Karpas-422 (cell line): ENCODE data around the gene DEDD2. TPM values are rescaled to one million over a fixed set of nuclear protein-coding genes. Genes with fewer than 3 reads are reported as not detected.

Experiments used
- DNase-seq: peaks from one replicate; pipeline ENCODE4 v3.0.0-alpha.2; 2015
- H2AFZ ChIP-seq: fragments of 200-600 bp; sonication (generic); 2 replicates; pipeline ENCODE4 v1.6.1; 2014; ENCODE audit warnings: antibody characterized with exemption, low read length, mixed read lengths
- H3K27ac ChIP-seq: fragments of 200-600 bp; sonication (generic); 2 replicates; pipeline ENCODE4 v1.5.1; 2014; ENCODE audit warnings: mild to moderate bottlenecking, low read length, moderate library complexity
- H3K27me3 ChIP-seq: fragments of 200-600 bp; sonication (generic); 2 replicates; pipeline ENCODE4 v1.6.1; 2014; ENCODE audit warnings: low read length, mixed read lengths
- H3K36me3 ChIP-seq: fragments of 200-600 bp; sonication (generic); 2 replicates; pipeline ENCODE4 v1.6.1; 2014; ENCODE audit warnings: low read length, mixed read lengths; ENCODE audit not compliant: insufficient read depth
- H3K4me1 ChIP-seq: fragments of 200-600 bp; sonication (generic); 2 replicates; pipeline ENCODE4 v1.6.1; 2014; ENCODE audit warnings: mild to moderate bottlenecking, low read length, mixed read lengths
- H3K4me2 ChIP-seq: fragments of 200-600 bp; sonication (generic); 2 replicates; pipeline ENCODE4 v1.6.1; 2014; ENCODE audit warnings: low read length, low read depth, mild to moderate bottlenecking; ENCODE audit not compliant: poor library complexity, severe bottlenecking
- H3K4me3 ChIP-seq: fragments of 200-600 bp; sonication (generic); 2 replicates; pipeline ENCODE4 v1.5.1; 2014; ENCODE audit warnings: mild to moderate bottlenecking, antibody characterized with exemption, low read length, mixed read lengths
- H3K79me2 ChIP-seq: fragments of 200-600 bp; sonication (generic); 2 replicates; pipeline ENCODE4 v1.6.1; 2014; ENCODE audit warnings: mild to moderate bottlenecking, low read length, mixed read lengths
- H3K9ac ChIP-seq: fragments of 200-600 bp; sonication (generic); 2 replicates; pipeline ENCODE4 v1.6.0; 2014; ENCODE audit warnings: low read length
- H3K9me2 ChIP-seq: fragments of 200-600 bp; sonication (generic), shearing (Covaris generic); replicated peaks from 2 replicates; pipeline ENCODE4 v1.6.0; 2014; ENCODE audit warnings: mild to moderate bottlenecking, low read length, moderate library complexity; ENCODE audit not compliant: insufficient read depth
- H3K9me3 ChIP-seq: fragments of 300-700, 200-600 bp; sonication (generic); 2 replicates; pipeline ENCODE4 v1.6.1; 2014; ENCODE audit warnings: low read length, mixed read lengths
- H4K20me1 ChIP-seq: fragments of 200-600 bp; sonication (generic); 2 replicates; pipeline ENCODE4 v1.6.1; 2014; ENCODE audit warnings: mild to moderate bottlenecking, antibody characterized with exemption, low read length, low read depth; ENCODE audit not compliant: insufficient read depth
- total RNA-seq: library from RNA; depleted of rRNA; stranded (reverse); fragments of >200 nt; shearing (Covaris generic); gene quantifications from 2 replicates; pipeline ENCODE4 v1.2.3, GENCODE V29; 2014; ENCODE audit warnings: low replicate concordance

The DEDD2 gene
- total RNA-seq, 1 experiment from 2014 or later = 16.3 TPM

DNA sequence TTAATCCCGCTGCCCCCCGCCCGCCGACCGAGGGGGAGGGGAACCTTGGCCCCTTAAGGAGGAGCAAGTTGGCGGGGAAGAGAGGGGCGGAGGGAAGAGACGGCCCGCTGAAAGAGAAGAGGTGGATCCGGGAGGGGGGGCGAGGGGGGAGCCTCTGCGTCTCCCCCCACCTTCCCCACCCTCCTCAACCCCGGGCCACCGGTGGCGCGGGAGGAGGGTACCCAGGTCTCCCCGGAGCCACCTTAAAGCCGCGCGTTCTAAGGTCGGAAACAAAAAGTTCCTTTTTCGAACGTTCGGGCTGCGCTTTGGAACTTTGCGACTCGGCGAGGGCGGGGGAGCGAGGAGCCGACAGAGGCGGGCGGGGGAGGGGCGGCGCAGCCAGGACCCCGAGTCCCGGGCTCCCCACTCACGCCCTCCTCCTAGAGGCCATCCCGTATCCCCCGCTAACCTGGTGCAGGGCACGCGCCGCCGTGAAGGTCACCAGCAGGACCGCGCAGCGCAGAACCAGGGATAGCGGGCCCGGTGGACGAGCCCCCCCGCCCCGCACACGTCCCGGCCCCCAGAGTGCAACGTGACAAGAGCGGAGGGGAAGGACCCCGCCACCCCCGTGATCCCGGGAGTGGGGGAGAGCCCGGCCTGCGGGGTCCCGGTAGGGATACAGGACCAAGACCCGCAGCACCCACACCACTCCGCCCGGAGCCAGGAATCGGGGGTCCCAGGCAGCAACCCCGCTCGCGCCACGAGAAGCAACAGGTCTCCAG is 36.8 kb upstream of the DEDD2 start:
- peak overlapping the region; percentile 99 for H3K9ac ChIP-seq
- peaks cover 18% of the 10 kb centered on the region for H4K20me1 ChIP-seq
- H3K4me2 ChIP-seq = peak overlapping the region; percentile 84
- peak; percentile 93 for DNase-seq
- H3K27me3 ChIP-seq = no peaks in the 10 kb centered on the region
- peaks cover 26% of the 10 kb centered on the region for H3K4me1 ChIP-seq
- H2AFZ ChIP-seq = no peak overlapping the region
- peak overlapping the region; percentile 89 for H3K27ac ChIP-seq
- H3K9me3 ChIP-seq = no peaks in the 10 kb centered on the region
- H3K9me2 ChIP-seq = no peaks in the 10 kb centered on the region
- peaks cover 43% of the 10 kb centered on the region for H3K79me2 ChIP-seq
- H3K36me3 ChIP-seq = 0 out of 2 replicates have a peak, but pooled peaks cover 7% of the 10 kb centered on the region
- peak overlapping the region; percentile 99 for H3K4me3 ChIP-seq

DNA sequence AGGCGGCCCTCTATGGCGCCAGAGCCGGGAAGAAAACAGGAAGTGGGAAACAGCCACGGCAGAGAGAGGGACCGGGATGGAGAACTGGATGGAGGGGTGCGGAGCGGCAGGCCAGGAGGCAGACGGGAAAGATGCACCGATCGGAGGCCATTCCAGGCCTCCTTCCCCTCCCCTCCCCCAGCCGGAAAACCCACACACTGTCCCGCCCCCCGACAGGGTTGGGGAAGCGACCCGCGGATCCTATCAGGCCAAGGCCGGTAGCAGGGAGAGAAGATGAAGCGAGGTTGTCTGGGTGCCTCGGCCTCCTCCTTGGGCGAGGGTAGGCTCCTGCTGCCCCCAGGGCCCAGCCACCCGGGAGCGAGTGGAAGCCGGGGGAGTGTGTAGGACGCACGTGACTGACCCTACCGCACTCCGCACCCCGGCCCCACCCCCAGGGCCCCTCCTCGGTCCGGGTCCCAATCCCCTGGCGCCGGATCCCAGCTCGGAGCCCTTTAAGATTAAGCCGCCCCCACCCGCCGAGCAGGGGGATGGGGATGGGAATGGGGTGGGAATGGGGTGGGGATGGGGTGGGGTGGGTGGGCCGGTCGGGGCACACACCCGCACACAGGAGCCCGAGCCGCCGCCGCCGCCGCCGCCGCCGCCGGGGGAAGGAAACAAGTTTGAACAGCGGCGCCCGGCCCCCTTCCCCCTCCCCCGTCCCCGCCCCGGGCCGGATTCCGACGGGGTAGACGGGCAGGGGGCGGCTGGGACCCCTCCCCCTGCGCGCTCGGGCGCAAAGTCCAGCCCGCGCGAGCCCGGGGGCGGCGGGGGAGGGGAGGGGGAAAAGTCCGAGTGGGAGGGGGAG is 36.0 kb upstream of the DEDD2 start:
- Histone ChIP-seq H3K4me1 (peaks cover 26% of the 10 kb centered on the region), H3K9me3 (no peaks in the 10 kb centered on the region), H2AFZ (no peak overlapping the region), H3K79me2 (peaks cover 43% of the 10 kb centered on the region), H3K9ac (peak overlapping the region; percentile 99), H3K4me2 (peak overlapping the region; percentile 86), H4K20me1 (peaks cover 18% of the 10 kb centered on the region), H3K36me3 (0 out of 2 replicates have a peak, but pooled peaks cover 7% of the 10 kb centered on the region), H3K9me2 (no peaks in the 10 kb centered on the region), H3K4me3 (peak overlapping the region; percentile 99), H3K27ac (peak overlapping the region; percentile 89), H3K27me3 (no peaks in the 10 kb centered on the region)
- DNase-seq = peak; percentile 75

DNA sequence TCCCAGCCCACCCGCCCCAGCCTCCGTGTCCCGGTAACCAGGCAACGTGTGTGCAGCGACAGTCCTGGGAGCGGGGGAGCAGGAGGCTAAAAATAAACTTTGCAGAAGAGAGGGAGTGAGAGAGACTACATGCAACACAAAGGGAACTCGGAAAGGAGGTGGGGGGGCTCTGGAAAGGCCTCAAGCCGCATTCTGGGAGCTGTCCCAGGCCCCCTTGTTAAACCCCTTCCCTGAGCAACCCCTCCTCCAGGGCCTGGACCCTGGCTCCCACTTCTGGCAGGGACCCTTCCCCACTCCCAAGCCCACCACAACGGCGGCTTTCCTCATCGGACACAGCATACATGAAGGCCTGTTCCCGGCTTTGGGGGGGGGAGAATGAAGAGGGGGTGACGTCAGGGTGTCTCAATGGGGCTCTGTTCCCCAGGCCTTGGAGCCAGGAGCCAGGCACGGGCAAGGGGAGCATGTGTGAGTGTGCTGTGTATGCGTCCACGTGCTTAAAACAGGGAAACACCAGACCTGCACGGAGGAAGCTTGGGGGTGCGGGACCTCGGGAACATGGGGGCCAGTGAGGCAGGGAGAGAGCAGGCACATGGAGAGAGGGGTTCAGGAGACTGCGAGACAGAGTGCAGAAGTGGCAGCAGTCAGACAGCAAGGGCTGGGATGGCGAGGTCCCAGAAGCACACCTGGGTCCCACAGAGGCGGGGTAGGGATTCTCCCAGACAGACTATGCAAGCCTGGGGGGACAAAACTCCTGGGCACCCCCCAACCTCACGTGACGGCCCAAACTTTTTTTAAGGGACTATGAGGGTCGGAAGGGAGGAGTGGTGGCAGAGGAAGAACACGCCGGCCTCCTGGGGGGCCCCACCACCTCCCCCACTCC is 35.1 kb upstream of the DEDD2 start:
- peaks cover 18% of the 10 kb centered on the region for H4K20me1 ChIP-seq
- no peak overlapping the region for H2AFZ ChIP-seq
- peak overlapping the region; percentile 92 for H3K9ac ChIP-seq
- DNase-seq = no peak
- H3K4me3 ChIP-seq = peak overlapping the region; percentile 99
- H3K36me3 ChIP-seq = 0 out of 2 replicates have a peak, but pooled peaks cover 7% of the 10 kb centered on the region
- H3K79me2 ChIP-seq = peaks cover 43% of the 10 kb centered on the region
- H3K4me1 ChIP-seq = peaks cover 26% of the 10 kb centered on the region
- no peaks in the 10 kb centered on the region for H3K9me3 ChIP-seq
- peak overlapping the region; percentile 89 for H3K27ac ChIP-seq
- H3K4me2 ChIP-seq = peak overlapping the region; percentile 86
- no peaks in the 10 kb centered on the region for H3K27me3 ChIP-seq
- H3K9me2 ChIP-seq = no peaks in the 10 kb centered on the region

DNA sequence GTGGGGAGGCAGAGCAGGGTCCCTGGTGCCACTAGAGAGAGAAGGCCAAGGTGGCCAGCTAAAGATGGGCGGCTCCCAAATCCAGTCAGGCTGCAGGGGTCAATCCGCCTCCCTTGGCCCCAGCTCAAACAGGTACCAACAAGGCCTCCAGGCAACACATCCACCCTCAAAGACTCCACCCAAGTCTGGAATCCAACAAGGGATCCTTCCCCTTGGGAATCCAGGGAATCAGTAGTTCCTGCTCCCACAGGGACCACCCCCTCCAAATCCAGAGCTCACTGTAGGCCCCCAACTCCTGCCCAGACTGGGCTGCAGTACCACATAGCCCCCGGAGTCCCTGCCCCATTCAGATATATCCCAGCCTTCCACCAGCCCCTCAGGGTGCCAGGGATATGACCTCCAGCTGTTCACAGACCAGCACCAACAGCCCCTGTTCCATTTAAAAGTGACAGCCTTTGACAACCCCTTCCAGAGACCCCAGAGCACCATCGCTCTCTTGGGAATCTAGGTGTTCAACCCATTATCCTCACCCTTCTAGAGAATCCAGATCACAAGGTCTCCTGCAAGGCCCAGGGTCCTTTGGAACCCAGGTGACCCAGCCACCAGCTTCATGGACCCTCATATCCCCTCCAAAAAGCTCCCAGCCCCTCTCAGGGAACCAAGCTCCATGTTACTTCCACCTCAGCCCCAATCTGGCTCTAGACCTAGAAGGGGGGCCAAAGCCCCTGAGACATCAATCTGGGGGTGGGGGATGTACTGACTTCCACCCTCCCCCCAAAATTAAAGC is 34.3 kb upstream of the DEDD2 start:
- H2AFZ ChIP-seq = no peak overlapping the region
- peak overlapping the region; percentile 7 for H3K4me2 ChIP-seq
- no peaks in the 10 kb centered on the region for H3K9me2 ChIP-seq
- no peaks in the 10 kb centered on the region for H3K27me3 ChIP-seq
- peaks cover 18% of the 10 kb centered on the region for H4K20me1 ChIP-seq
- peak overlapping the region; percentile 30; the same call in 1 of the 2 replicates for H3K9ac ChIP-seq
- H3K27ac ChIP-seq = no peak overlapping the region; the same call in 1 of the 2 replicates
- H3K79me2 ChIP-seq = peaks cover 43% of the 10 kb centered on the region
- H3K4me3 ChIP-seq = no peak overlapping the region
- H3K9me3 ChIP-seq = no peaks in the 10 kb centered on the region
- no peak for DNase-seq
- 0 out of 2 replicates have a peak, but pooled peaks cover 7% of the 10 kb centered on the region for H3K36me3 ChIP-seq
- H3K4me1 ChIP-seq = peaks cover 26% of the 10 kb centered on the region

DNA sequence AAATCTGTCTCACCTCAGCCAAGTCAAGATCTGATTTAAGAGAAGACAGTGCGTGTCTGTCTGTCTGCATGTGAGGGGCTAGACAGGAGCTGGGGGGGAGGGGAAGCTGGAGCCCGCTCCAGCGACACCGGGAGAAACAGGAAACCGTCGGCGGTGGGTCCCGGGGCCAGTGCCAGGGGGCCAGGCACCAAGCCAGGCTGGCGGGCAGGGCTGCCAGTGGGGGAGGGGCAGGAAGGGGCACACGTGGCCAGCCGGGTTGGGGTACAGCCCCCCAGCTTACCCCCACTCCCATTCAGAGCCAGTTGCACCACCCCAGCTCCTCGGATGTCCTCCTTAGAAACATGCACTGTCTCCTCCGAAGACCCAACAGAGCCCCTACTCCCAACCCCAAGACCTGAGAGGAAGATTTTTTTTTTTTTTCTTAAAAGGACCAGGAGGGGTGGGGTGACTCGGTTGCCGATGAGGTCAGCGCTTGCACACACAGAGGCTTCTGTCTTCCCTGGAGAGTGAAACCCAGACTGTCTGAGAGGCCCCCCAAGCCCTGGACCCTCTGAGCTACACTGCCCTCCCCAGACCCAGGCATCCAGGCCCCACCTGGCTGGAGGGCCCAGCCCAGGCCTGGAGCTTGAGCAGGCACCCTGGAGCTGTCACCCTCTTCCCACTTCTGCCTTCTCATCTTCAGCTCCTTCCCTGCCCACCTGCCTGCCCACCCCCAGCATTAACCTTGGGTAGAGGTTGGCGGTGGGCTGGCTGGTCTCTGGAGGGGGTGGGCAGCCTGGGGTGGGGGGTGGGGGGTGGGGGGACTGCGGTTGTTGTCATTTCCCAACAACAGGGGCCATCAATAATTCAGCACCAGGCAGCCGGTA is 33.4 kb upstream of the DEDD2 start:
- H2AFZ ChIP-seq = no peak overlapping the region

DNA sequence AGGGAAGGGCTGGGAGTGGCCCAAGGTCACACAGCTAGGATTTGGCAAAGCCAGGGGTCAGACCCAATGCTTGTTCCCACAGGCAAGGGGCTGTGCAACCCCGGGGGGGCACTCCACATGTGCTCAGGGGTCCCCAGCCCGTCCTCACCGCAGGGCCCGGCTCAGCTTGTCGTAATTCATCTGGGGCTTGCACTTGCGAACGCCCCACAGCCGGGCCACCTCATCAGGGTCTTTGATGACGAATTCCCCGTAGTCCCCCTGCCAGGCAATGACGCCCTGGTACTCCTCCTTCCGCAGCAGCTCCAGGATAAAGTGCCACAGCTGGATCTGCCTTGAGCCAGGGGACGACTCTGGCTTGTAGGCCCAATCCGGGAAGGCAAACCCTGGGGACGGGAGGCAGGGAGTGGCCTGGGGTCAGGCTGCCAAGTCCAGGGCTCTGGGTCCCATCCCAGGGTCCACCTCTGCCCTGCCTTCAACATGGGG is 32.7 kb upstream of the DEDD2 start:
- peaks cover 18% of the 10 kb centered on the region for H4K20me1 ChIP-seq
- no peak overlapping the region for H3K27ac ChIP-seq

More for the DNA sequence above, 33.4 kb upstream of the DEDD2 start:
- Histone ChIP-seq H3K79me2 (peaks cover 43% of the 10 kb centered on the region), H3K4me1 (peaks cover 25% of the 10 kb centered on the region), H3K4me3 (no peak overlapping the region), H3K4me2 (no peak overlapping the region), H3K36me3 (0 out of 2 replicates have a peak, but pooled peaks cover 7% of the 10 kb centered on the region), H3K27me3 (no peaks in the 10 kb centered on the region), H4K20me1 (peaks cover 18% of the 10 kb centered on the region), H3K9ac (no peak overlapping the region), H3K9me3 (no peaks in the 10 kb centered on the region), H3K9me2 (no peaks in the 10 kb centered on the region), H3K27ac (no peak overlapping the region)
- DNase-seq = no peak

More for the DNA sequence above, 32.7 kb upstream of the DEDD2 start:
- no peak overlapping the region for H3K9ac ChIP-seq
- no peak for DNase-seq
- no peaks in the 10 kb centered on the region for H3K27me3 ChIP-seq
- H3K36me3 ChIP-seq = 0 out of 2 replicates have a peak, but pooled peaks cover 7% of the 10 kb centered on the region
- no peaks in the 10 kb centered on the region for H3K9me3 ChIP-seq
- peaks cover 43% of the 10 kb centered on the region for H3K79me2 ChIP-seq
- no peak overlapping the region for H2AFZ ChIP-seq
- no peaks in the 10 kb centered on the region for H3K9me2 ChIP-seq
- H3K4me1 ChIP-seq = peaks cover 19% of the 10 kb centered on the region
- no peak overlapping the region for H3K4me3 ChIP-seq
- no peak overlapping the region for H3K4me2 ChIP-seq
